GM12801 (cell line): ENCODE data around the gene PFKL.

ENCODE experiments used
- TF ChIP-seq, protein P1 (sequence below): IDR thresholded peaks from one replicate; pipeline ENCODE4 v1.5.1; 2011; ENCODE audit warnings: control low read depth; ENCODE audit not compliant: insufficient read length; ENCODE audit errors: extremely low read depth

PFKL gene

DNA sequence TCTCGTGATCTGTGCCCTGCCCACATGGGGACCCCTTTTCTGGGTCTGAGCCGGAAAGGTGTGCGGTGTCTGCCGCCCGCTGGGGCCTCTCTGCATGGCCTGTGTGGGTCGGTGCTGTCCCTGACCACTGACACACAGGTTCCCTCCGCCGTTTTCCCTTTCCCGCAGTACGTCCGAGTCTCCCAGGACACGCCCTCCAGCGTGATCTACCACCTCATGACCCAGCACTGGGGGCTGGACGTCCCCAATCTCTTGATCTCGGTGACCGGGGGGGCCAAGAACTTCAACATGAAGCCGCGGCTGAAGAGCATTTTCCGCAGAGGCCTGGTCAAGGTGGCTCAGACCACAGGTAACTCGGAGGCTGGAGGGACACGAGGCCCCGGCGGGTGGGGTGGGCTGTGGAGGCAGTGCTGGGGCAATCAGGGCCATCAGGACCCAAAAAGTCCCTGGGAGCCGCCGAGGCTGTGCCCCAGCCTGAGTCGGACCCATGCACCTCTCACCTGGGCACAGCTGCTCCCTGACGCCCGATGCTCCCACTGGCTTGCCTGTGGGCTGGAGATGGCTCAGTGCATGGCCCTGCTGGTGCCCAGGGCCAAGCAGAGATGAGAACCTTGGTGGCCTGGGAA lies 66.8 kb downstream of the PFKL start:
- TF ChIP-seq, protein P1, sequence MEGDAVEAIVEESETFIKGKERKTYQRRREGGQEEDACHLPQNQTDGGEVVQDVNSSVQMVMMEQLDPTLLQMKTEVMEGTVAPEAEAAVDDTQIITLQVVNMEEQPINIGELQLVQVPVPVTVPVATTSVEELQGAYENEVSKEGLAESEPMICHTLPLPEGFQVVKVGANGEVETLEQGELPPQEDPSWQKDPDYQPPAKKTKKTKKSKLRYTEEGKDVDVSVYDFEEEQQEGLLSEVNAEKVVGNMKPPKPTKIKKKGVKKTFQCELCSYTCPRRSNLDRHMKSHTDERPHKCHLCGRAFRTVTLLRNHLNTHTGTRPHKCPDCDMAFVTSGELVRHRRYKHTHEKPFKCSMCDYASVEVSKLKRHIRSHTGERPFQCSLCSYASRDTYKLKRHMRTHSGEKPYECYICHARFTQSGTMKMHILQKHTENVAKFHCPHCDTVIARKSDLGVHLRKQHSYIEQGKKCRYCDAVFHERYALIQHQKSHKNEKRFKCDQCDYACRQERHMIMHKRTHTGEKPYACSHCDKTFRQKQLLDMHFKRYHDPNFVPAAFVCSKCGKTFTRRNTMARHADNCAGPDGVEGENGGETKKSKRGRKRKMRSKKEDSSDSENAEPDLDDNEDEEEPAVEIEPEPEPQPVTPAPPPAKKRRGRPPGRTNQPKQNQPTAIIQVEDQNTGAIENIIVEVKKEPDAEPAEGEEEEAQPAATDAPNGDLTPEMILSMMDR = no peak

DNA sequence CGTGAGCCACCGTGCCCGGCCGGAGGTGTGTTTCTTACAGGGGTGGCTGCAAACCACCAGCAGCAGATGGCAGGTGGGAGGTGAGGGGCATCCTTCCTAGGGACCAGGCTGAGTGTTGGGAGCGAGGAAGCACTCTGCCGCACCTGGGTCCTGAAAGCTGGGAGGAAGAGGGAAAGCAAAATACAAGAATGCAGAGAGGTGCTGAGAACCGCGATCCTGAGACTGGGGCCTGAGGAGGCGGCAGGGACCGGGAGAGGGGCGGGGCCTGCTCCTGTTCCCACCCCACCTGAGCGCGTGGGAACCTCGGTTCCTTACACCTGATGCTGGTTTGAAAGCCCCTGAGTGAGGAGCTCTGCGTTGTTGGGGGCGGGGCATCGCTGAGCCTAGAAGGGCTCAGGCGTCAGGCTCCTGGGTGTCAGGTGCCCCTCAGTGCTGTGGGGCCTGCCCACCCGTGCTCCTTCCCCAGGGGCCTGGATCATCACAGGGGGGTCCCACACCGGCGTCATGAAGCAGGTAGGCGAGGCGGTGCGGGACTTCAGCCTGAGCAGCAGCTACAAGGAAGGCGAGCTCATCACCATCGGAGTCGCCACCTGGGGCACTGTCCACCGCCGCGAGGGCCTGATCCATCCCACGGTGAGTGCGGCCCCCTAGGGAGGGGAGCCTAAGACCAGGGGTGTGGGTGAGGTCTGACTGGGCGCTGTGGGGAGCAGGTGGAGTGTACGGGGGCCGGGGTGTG lies 69.0 kb downstream of the PFKL start:
- TF ChIP-seq, protein P1 = no peak

DNA sequence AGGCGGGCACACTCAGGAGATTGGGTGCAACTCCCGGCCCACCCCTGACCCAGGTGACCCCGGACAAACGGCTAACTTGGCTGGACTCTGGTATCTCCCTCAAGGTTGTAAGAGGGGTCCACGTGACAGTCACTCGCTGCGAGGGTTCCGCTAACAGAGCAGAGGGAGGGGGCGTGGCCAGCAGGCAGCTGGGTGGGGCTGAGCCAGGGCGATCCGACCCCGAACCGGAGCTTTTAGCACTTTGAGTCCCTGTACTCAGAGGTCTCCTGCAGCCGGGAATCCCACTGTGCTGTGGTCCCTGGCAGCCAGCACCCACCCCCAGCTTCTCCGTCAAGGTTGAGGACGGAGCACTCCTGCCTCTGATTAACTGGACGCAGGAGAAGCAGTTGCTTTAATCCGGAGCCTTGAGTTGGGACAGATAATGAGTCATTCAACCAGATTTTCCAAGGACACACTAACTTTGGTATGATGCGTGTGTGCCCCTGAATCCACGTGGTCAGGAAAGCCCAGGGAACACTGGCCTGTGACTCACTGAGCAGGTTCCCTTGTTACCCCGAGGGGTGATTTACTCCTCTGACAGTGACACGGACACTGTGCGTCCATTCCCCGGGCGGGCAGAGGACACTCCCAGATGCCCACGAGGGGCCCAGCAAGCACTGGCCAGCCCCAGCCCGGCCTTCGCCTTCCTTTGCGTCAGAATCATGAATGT lies 70.3 kb downstream of the PFKL start:
- TF ChIP-seq, protein P1 = no peak

DNA sequence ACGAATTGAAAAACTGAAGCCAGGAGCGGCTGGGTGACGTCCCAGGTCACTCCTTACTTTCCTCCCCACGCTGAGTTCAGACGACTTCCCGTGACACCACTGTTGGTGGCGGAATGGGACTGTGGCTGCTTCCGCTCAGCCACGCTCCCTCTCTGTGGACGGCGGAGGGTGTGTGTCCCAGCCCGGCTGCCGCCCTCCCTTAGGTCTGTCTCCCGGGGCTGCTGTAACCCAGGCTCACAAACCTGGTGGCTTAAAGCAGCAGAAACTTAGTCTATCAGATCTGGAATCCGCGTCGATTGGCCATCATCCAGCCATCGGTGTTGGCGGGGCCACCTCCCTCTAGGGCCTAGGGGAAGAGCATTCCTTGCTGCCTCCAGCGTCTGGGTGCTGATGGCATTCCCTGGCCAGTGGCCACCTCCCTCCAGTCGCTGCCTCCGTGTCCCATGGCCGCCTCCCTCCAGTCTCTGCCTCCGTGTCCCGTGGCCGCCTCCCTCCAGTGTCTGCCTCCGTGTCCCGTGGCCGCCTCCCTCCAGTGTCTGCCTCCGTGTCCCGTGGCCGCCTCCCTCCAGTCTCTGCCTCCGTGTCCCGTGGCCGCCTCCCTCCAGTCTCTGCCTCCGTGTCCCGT lies 71.0 kb downstream of the PFKL start:
- TF ChIP-seq, protein P1 = no peak

DNA sequence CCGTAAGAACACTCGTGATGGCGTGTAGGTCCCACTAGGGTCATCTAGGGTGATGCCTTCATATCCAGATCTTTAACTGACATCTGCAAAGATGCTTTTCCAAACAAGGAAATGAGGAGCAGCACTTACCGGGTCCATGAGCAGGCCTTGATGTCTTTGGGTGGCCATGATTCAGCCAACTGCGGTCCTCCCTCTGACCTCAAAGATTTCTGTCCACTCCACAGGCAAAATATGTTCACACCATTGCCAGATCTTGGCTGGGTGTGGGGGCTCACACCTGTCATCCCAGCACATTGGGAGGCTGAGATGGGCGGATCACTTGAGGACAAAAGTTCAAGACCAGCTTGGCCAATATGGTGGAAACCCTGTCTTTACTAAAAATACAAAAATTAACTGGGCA lies 71.7 kb downstream of the PFKL start:
- TF ChIP-seq, protein P1 = no peak

DNA sequence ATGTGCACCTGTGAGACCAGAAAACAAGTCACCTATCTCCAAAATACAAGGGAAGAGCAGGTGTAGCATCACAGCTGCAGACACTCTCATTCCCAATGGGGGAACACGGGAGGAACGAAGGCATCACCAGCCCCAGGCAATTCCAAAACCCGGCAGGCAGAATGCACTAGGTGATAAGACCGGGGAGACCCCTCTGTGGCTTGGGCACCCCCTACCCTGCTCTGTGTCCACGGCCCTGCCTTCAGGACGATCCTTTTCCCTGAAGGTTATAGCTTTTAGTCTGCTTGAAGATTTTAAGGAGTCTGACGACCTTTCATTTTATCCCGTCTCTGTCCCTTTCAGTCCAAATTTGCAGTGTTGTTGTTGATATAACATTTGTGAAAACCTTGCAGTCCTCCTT lies 72.8 kb downstream of the PFKL start:
- TF ChIP-seq, protein P1 = no peak
